H1 (cell line): ENCODE data around the gene KCNQ1. TPM values are rescaled to one million over a fixed set of nuclear protein-coding genes. Genes with fewer than 3 reads are reported as not detected.

Experiments
- CTCF ChIA-PET: fragments of 300-600 bp; sonication (Branson Sonifier 250); formaldehyde crosslinking; loops from one replicate; lab custom pipeline; 2021; ENCODE audit not compliant: partially characterized antibody; lab: Charles Lee
- POLR2A ChIA-PET: fragments of 300-600 bp; sonication (Branson Sonifier 250); formaldehyde crosslinking; loops from one replicate; lab custom pipeline; 2021; ENCODE audit warnings: inconsistent platforms; ENCODE audit not compliant: partially characterized antibody; lab: Charles Lee
- DNase-seq, 2 experiments: peaks; one replicate each; pipeline versions ENCODE4 v3.0.0 to v3.0.0-alpha.2; 2010 to 2022; ENCODE audit warnings: low spot score in 2 of 2, low read depth in 1 of 2, mixed read lengths in 1 of 2
- FAIRE-seq: peaks from 2 replicates; lab custom pipeline; 2011; peaks lifted over from hg19 to GRCh38; lab: Jason Lieb, UNC
- H2AFZ ChIP-seq: 2 replicates; pipeline ENCODE4 v1.8.1; 2012; ENCODE audit warnings: low read length, inconsistent platforms
- H2AK5ac ChIP-seq: 2 replicates; pipeline ENCODE4 v1.6.1; 2013; ENCODE audit warnings: low read depth, low read length
- H2BK120ac ChIP-seq: replicated peaks from 2 replicates; pipeline ENCODE3; 2013; ENCODE audit warnings: low read depth, low read length, inconsistent platforms
- H2BK12ac ChIP-seq: 2 replicates; pipeline ENCODE4 v1.6.1; 2013; ENCODE audit warnings: low read depth, low read length
- H2BK15ac ChIP-seq: 2 replicates; pipeline ENCODE4 v1.6.1; 2013; ENCODE audit warnings: low read length
- H2BK20ac ChIP-seq: 2 replicates; pipeline ENCODE4 v1.6.1; 2013; ENCODE audit warnings: low read length
- H2BK5ac ChIP-seq: 2 replicates; pipeline ENCODE4 v1.6.1; 2013; ENCODE audit warnings: low read depth, low read length
- H3K14ac ChIP-seq: 2 replicates; pipeline ENCODE4 v1.6.1; 2013; ENCODE audit warnings: inconsistent platforms; ENCODE audit not compliant: insufficient read length
- H3K18ac ChIP-seq: 2 replicates; pipeline ENCODE4 v1.6.1; 2013; ENCODE audit warnings: low read length; ENCODE audit errors: extremely low read depth
- H3K23ac ChIP-seq: 2 replicates; pipeline ENCODE4 v1.6.1; 2013; ENCODE audit warnings: inconsistent platforms; ENCODE audit not compliant: insufficient read length
- H3K23me2 ChIP-seq: 2 replicates; pipeline ENCODE4 v1.6.1; 2013; ENCODE audit warnings: low read depth, low read length
- H3K27ac ChIP-seq: 2 replicates; pipeline ENCODE4 v1.6.1; 2011; ENCODE audit warnings: low read depth, low read length, inconsistent platforms
- H3K27me3 ChIP-seq, 4 experiments: replicated peaks in 1 of 4; 1 replicate in 1 of 4; 2 replicates in 3 of 4; pipeline versions ENCODE4 v1.6.1 to v1.8.1; 2011 to 2013; ENCODE audit warnings: low read length in 3 of 4, mild to moderate bottlenecking in 3 of 4, inconsistent platforms in 2 of 4, mixed read lengths in 2 of 4, moderate library complexity in 1 of 4; ENCODE audit not compliant: control insufficient read depth in 3 of 4, insufficient read depth in 3 of 4; ENCODE audit errors: extremely low read depth in 1 of 4
- H3K36me3 ChIP-seq, 4 experiments: 2 replicates each; pipeline versions ENCODE4 v1.6.1 to v1.8.1; 2011 to 2013; ENCODE audit warnings: mild to moderate bottlenecking in 4 of 4, low read length in 3 of 4, moderate library complexity in 2 of 4, control low read depth in 1 of 4, inconsistent platforms in 1 of 4; ENCODE audit not compliant: insufficient read depth in 4 of 4, control insufficient read depth in 2 of 4
- H3K4ac ChIP-seq: replicated peaks from 2 replicates; pipeline ENCODE3; 2013; ENCODE audit warnings: low read length, low read depth, mixed read lengths, inconsistent platforms; ENCODE audit not compliant: insufficient read length
- H3K4me1 ChIP-seq, 4 experiments: replicated peaks in 1 of 4; 1 replicate in 1 of 4; 2 replicates in 3 of 4; pipeline versions ENCODE4 v1.6.1 to v1.8.1; 2011 to 2013; ENCODE audit warnings: low read length in 3 of 4, inconsistent platforms in 2 of 4, mixed read lengths in 1 of 4; ENCODE audit not compliant: insufficient read depth in 4 of 4, control insufficient read depth in 3 of 4
- H3K4me2 ChIP-seq, 2 experiments: 2 replicates each; pipeline versions ENCODE4 v1.6.1 to v1.8.1; 2011 to 2013; ENCODE audit warnings: low read depth in 2 of 2, low read length in 2 of 2, control low read depth in 1 of 2, inconsistent platforms in 1 of 2, mild to moderate bottlenecking in 1 of 2; ENCODE audit not compliant: insufficient read depth in 1 of 2
- H3K4me3 ChIP-seq, 4 experiments: fragments of 200-600, 300-600 bp in 1 of 4; sonication (generic), shearing (Covaris generic), sonication (Bioruptor Twin) in 1 of 4; 2 replicates each; pipeline versions ENCODE4 v1.5.1 to v1.8.1; 2011 to 2016; ENCODE audit warnings: low read length in 4 of 4, low read depth in 3 of 4, control low read depth in 2 of 4, inconsistent platforms in 2 of 4, mild to moderate bottlenecking in 2 of 4, mixed read lengths in 1 of 4, moderate library complexity in 1 of 4; ENCODE audit not compliant: insufficient read depth in 2 of 4; ENCODE audit errors: extremely low read depth in 1 of 4
- H3K56ac ChIP-seq: replicated peaks from 2 replicates; pipeline ENCODE3; 2013; ENCODE audit warnings: low read depth, mild to moderate bottlenecking, mixed read lengths, low read length, inconsistent platforms; ENCODE audit not compliant: insufficient read length
- H3K79me1 ChIP-seq: 2 replicates; pipeline ENCODE4 v1.6.1; 2013; ENCODE audit warnings: low read depth, low read length, control low read depth
- H3K79me2 ChIP-seq, 2 experiments: 2 replicates each; pipeline versions ENCODE4 v1.6.1 to v1.8.1; 2012 to 2013; ENCODE audit warnings: low read length in 2 of 2, mild to moderate bottlenecking in 2 of 2, inconsistent platforms in 1 of 2; ENCODE audit not compliant: insufficient read depth in 2 of 2, control insufficient read depth in 1 of 2
- H3K9ac ChIP-seq, 4 experiments: replicated peaks in 1 of 4; 1 replicate in 1 of 4; 2 replicates in 3 of 4; pipeline versions ENCODE4 v1.6.1 to v1.8.1; 2011 to 2013; ENCODE audit warnings: low read depth in 3 of 4, low read length in 3 of 4, control low read depth in 2 of 4, mild to moderate bottlenecking in 2 of 4, moderate library complexity in 2 of 4, inconsistent platforms in 1 of 4; ENCODE audit errors: extremely low read depth in 1 of 4
- H3K9me3 ChIP-seq, 2 experiments: 2 replicates each; pipeline versions ENCODE4 v1.6.1 to v1.8.1; 2012 to 2013; ENCODE audit warnings: mild to moderate bottlenecking in 2 of 2, moderate library complexity in 2 of 2, control low read depth in 1 of 2, inconsistent platforms in 1 of 2, low read depth in 1 of 2, low read length in 1 of 2, mixed read lengths in 1 of 2; ENCODE audit not compliant: insufficient read depth in 2 of 2
- H4K20me1 ChIP-seq, 2 experiments: replicated peaks in 1 of 2; 2 replicates each; pipeline versions ENCODE3 to v1.8.1; 2011 to 2013; ENCODE audit warnings: inconsistent platforms in 2 of 2, low read length in 2 of 2, mild to moderate bottlenecking in 1 of 2; ENCODE audit not compliant: insufficient read depth in 2 of 2, control insufficient read depth in 1 of 2
- H4K5ac ChIP-seq: 2 replicates; pipeline ENCODE4 v1.6.1; 2013; ENCODE audit warnings: low read length, low read depth, mixed read lengths, inconsistent platforms; ENCODE audit not compliant: insufficient read length
- H4K8ac ChIP-seq: 2 replicates; pipeline ENCODE4 v1.8.0; 2013; ENCODE audit warnings: mild to moderate bottlenecking, moderate library complexity, low read length, inconsistent platforms; ENCODE audit not compliant: insufficient read depth; ENCODE audit errors: extremely low read depth
- H4K91ac ChIP-seq: replicated peaks from 2 replicates; pipeline ENCODE3; 2013; ENCODE audit warnings: low read length, mixed read lengths, inconsistent platforms; ENCODE audit not compliant: insufficient read length
- HDAC2 ChIP-seq, 2 experiments: fragments of 300-600 bp in 1 of 2; sonication (generic) in 1 of 2; IDR thresholded peaks; 2 replicates each; pipeline ENCODE4 v1.6.1; 2011 to 2012; ENCODE audit warnings: low read depth in 2 of 2, low read length in 2 of 2, mild to moderate bottlenecking in 2 of 2, moderate library complexity in 2 of 2, borderline replicate concordance in 1 of 2, inconsistent platforms in 1 of 2
- MAX ChIP-seq: IDR thresholded peaks from 2 replicates; pipeline ENCODE4 v1.6.1; 2012; ENCODE audit warnings: inconsistent platforms
- RAD21 ChIP-seq, 2 experiments: IDR thresholded peaks in 1 of 2; conservative IDR thresholded peaks in 1 of 2; 2 replicates each; pipeline ENCODE4 v1.6.1; 2011; ENCODE audit warnings: low read depth in 2 of 2, low read length in 2 of 2, improper control_type of control experiment in 1 of 2, inconsistent platforms in 1 of 2, mild to moderate bottlenecking in 1 of 2, moderate library complexity in 1 of 2
- RNF2 ChIP-seq: fragments of 200-900, 300-1000 bp; sonication (generic); IDR thresholded peaks from 2 replicates; pipeline ENCODE4 v1.7.1; 2016; ENCODE audit warnings: borderline replicate concordance, low read depth, mild to moderate bottlenecking, antibody characterized with exemption, low read length; ENCODE audit not compliant: poor library complexity, severe bottlenecking; ENCODE audit errors: missing control alignments
- SP2 ChIP-seq: IDR thresholded peaks from 2 replicates; pipeline ENCODE4 v1.6.1; 2012; ENCODE audit warnings: mild to moderate bottlenecking, low read length, inconsistent platforms
- YY1 ChIP-seq: IDR thresholded peaks from 2 replicates; pipeline ENCODE4 v1.6.1; 2011; ENCODE audit warnings: low read depth, mild to moderate bottlenecking, low read length
- WGBS, 2 experiments: shearing (Covaris generic) in 1 of 2; methylation state at CpG; one replicate each; pipeline versions ENCODE4 v1.1.6 to v1.1.7; 2013 to 2015; ENCODE audit warnings: low lambda C conversion rate in 2 of 2, mixed read lengths in 2 of 2, inconsistent platforms in 1 of 2, low coverage in 1 of 2, missing lambda C conversion rate in 1 of 2; ENCODE audit not compliant: insufficient replicate concordance in 2 of 2, insufficient coverage in 1 of 2, insufficient read length in 1 of 2; ENCODE audit errors: extremely low coverage in 1 of 2, missing lambda C conversion rate in 1 of 2; 5-methylcytosine and 5-hydroxymethylcytosine counted together
- polyA plus RNA-seq, 7 experiments: library from polyadenylated mRNA; depleted of rRNA in 3 of 7; stranded (reverse) in 5 of 7; unstranded in 2 of 7; fragments of >200 nt in 5 of 7; fragments of 200-250 nt in 2 of 7; gene quantifications; 1 replicate in 5 of 7; 2 replicates in 1 of 7; 4 replicates in 1 of 7; pipeline versions ENCODE4 v1.2.1 to v1.2.3, GENCODE V29; 2011 to 2013; ENCODE audit warnings: missing spikeins in 2 of 7, mixed read lengths in 2 of 7
- total RNA-seq: library from RNA; stranded (reverse); fragmentation: NEBNext Ultra II Directional; extraction: Animal tissue kit (Norgen Biotek cat#: 25700); gene quantifications from 2 replicates; pipeline ENCODE4 v1.2.1, GENCODE V29; 2021

Gene KCNQ1
- total and polyA plus RNA-seq, 2 of the 8 experiments (the other 6 are each of a cell fraction or from before 2014, with no cell fraction given): 1.9 to 2.0 TPM

GRCh38 chr11:2537896-2538724, 93.3 kb downstream of the KCNQ1 start:
- TF ChIP-seq SP2 (no peak), MAX (no peak), RAD21 (IDR thresholded peaks at IDR 0.05 in 1 of 2, conservative IDR thresholded peaks at IDR 0.05 in 1 of 2; ENCODE audit: low read depth in 2 of 2, low read length in 2 of 2) (no peak), RNF2 (no peak), HDAC2 (IDR thresholded peaks at IDR 0.05; ENCODE audit: borderline replicate concordance in 1 of 2, low read depth in 2 of 2, low read length in 2 of 2) (no peak), YY1 (no peak)
- TF ChIP-seq, all 59 proteins: peak for 0
- Histone ChIP-seq H3K9me3 (no peaks in the 10 kb centered on the region), H2BK15ac (no peak overlapping the region; the same call in 1 of the 2 replicates), H4K91ac (no peak overlapping the region), H3K79me1 (no peaks in the 10 kb centered on the region), H4K20me1 (peaks cover 0 to 3% of the 10 kb centered on the region in 2 experiments), H3K4ac (no peak overlapping the region), H3K27me3 (peaks cover 1 to 71% (median 40%) of the 10 kb centered on the region in 4 experiments), H2AFZ (no peak overlapping the region), H3K23ac (no peak overlapping the region), H2BK5ac (no peak overlapping the region), H4K8ac (no peak overlapping the region; the same call in 1 of the 2 replicates), H3K9ac (no peak overlapping the region), H2BK12ac (no peak overlapping the region), H3K18ac (no peak overlapping the region), H3K27ac (no peak overlapping the region), H3K36me3 (no peaks in the 10 kb centered on the region), H3K4me1 (peaks cover 4 to 13% (median 8%) of the 10 kb centered on the region in 4 experiments), H2BK120ac (no peak overlapping the region), H2BK20ac (no peak overlapping the region), H3K4me2 (no peak overlapping the region), H3K14ac (no peak overlapping the region), H3K4me3 (no peak overlapping the region), H4K5ac (no peak overlapping the region), H3K23me2 (no peaks in the 10 kb centered on the region), H2AK5ac (no peak overlapping the region), H3K79me2 (no peaks in the 10 kb centered on the region), H3K56ac (no peak overlapping the region)
- FAIRE-seq: no peak
- WGBS, 2 experiments: 85% methylated on average over 26 of the region's 27 CpGs; no CpG with 5 or more reads in 1 of the 2 experiments
- CTCF ChIA-PET: interaction anchor here (14.3 kb wide), 1 partner anchor 349 kb away, joined by 521 read pairs; the partner anchor contains the start of gene CDKN1C
- POLR2A ChIA-PET: interaction anchor here (0.6 kb wide), 1 partner anchor 438 kb away, joined by 3 read pairs; no protein-coding TSS in a partner anchor
- no peak for DNase-seq
